IMR-90 (cell line): ENCODE results near the gene NIPAL4. TPM values are rescaled to one million over a fixed set of nuclear protein-coding genes. Genes with fewer than 3 reads are reported as not detected.

Experiments
- MAZ ChIP-seq: IDR thresholded peaks from 2 replicates; pipeline ENCODE4 v1.6.1; 2012; ENCODE audit warnings: low read depth, mild to moderate bottlenecking, low read length, improper control_type of control experiment, moderate library complexity, borderline replicate concordance
- MXI1 ChIP-seq: IDR thresholded peaks from 2 replicates; pipeline ENCODE4 v1.6.1; 2012; ENCODE audit warnings: low read depth, mild to moderate bottlenecking, low read length, moderate library complexity, borderline replicate concordance
- RFX5 ChIP-seq: IDR thresholded peaks from 2 replicates; pipeline ENCODE4 v1.8.0; 2012; ENCODE audit warnings: low read depth, mild to moderate bottlenecking, low read length, moderate library complexity
- polyA plus RNA-seq, 3 experiments: library from polyadenylated mRNA; depleted of rRNA; stranded (reverse); fragments of >200 nt; gene quantifications; 2 replicates each; pipeline ENCODE4 v1.2.3, GENCODE V29; 2012; ENCODE audit warnings: low replicate concordance in 1 of 3
- total RNA-seq: library from RNA; depleted of rRNA; stranded (reverse); fragments of >200 nt; gene quantifications from 2 replicates; pipeline ENCODE4 v1.2.3, GENCODE V29; 2012
- TF ChIP-seq, protein P1 (sequence below): conservative IDR thresholded peaks from 2 replicates; pipeline ENCODE4 v1.5.1; 2012; ENCODE audit warnings: mild to moderate bottlenecking, low read depth, low read length, improper control_type of control experiment

The NIPAL4 gene
- total and polyA plus RNA-seq, 2 of the 4 experiments (the other 2 are of a cell fraction): 0.18 to 0.39 TPM

DNA sequence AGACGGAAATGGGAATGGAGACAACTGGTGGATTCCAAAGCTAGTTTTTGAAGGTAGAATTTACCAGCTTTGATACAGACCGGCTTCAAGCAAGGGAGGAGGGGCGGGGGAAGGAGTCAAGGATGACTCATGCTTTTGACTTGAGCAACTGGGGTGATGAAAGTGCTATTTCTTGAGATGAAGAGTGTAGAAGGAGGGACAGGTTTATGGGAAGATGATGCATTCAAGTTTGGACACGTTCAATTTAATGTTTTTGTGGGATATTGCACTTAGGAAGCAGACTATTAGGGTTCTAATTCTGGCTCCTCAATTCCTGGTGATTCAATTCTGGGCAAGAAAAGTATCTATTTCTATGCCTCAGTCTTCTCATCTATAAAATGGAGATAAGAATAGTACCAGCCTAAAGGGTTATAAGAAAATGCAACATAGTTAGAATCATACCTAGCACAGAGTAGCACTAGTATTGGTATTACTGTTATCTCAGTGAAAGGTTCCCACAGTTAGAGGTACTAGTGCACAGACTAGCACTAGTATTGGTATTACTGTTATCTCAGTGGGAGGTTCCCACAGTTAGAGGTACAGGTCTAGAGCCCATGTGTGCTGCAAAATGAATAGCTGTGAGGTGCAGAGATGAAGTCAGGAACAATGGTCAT lies 4.6 kb downstream of the NIPAL4 start (continued):
- TF ChIP-seq MXI1 (no peak), MAZ (peak; percentile 75), RFX5 (no peak)
- TF ChIP-seq, protein P1, sequence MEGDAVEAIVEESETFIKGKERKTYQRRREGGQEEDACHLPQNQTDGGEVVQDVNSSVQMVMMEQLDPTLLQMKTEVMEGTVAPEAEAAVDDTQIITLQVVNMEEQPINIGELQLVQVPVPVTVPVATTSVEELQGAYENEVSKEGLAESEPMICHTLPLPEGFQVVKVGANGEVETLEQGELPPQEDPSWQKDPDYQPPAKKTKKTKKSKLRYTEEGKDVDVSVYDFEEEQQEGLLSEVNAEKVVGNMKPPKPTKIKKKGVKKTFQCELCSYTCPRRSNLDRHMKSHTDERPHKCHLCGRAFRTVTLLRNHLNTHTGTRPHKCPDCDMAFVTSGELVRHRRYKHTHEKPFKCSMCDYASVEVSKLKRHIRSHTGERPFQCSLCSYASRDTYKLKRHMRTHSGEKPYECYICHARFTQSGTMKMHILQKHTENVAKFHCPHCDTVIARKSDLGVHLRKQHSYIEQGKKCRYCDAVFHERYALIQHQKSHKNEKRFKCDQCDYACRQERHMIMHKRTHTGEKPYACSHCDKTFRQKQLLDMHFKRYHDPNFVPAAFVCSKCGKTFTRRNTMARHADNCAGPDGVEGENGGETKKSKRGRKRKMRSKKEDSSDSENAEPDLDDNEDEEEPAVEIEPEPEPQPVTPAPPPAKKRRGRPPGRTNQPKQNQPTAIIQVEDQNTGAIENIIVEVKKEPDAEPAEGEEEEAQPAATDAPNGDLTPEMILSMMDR: no peak
